SK-N-MC (cell line): Measurements from ENCODE around the gene AFF2.

Experiments used
- DNase-seq: peaks from one replicate; pipeline ENCODE4 v3.0.0-alpha.2; 2011; ENCODE audit warnings: low read depth, low spot score
- H3K27ac ChIP-seq: fragments of 200-600 bp; sonication (generic); 2 replicates; pipeline ENCODE4 v1.5.1; 2016; ENCODE audit warnings: mixed run types
- H3K36me3 ChIP-seq: fragments of 200-600 bp; sonication (generic); 2 replicates; pipeline ENCODE4 v1.6.1; 2017; ENCODE audit warnings: antibody characterized with exemption, low read length, mixed read lengths; ENCODE audit not compliant: insufficient read depth
- H3K4me3 ChIP-seq: fragments of 200-600 bp; sonication (generic); 2 replicates; pipeline ENCODE4 v1.5.1; 2016
- H3K9ac ChIP-seq: fragments of 200-600 bp; sonication (generic); 2 replicates; pipeline ENCODE4 v1.8.0; 2017; ENCODE audit warnings: mixed run types, mixed read lengths; ENCODE audit not compliant: insufficient read length
- H3K9me3 ChIP-seq: fragments of 200-600 bp; sonication (generic); 2 replicates; pipeline ENCODE4 v1.6.1; 2017; ENCODE audit warnings: low read depth, mild to moderate bottlenecking, antibody characterized with exemption, low read length, moderate library complexity, mixed read lengths
- EZH2 ChIP-seq: fragments of 200-600 bp; sonication (generic); IDR thresholded peaks from one replicate; pipeline ENCODE4 v1.6.1; 2017; ENCODE audit warnings: antibody characterized with exemption
- FOXP2 ChIP-seq: optimal IDR thresholded peaks from 2 replicates; pipeline ENCODE3; 2011; ENCODE audit warnings: mild to moderate bottlenecking, moderate library complexity; ENCODE audit not compliant: insufficient read depth; ENCODE audit errors: extremely low read length, control extremely low read depth
- POLR2AphosphoS5 ChIP-seq: IDR thresholded peaks from 2 replicates; pipeline ENCODE4 v1.6.1; 2012; ENCODE audit warnings: mild to moderate bottlenecking, low read depth, low read length, borderline replicate concordance

Gene AFF2

DNA sequence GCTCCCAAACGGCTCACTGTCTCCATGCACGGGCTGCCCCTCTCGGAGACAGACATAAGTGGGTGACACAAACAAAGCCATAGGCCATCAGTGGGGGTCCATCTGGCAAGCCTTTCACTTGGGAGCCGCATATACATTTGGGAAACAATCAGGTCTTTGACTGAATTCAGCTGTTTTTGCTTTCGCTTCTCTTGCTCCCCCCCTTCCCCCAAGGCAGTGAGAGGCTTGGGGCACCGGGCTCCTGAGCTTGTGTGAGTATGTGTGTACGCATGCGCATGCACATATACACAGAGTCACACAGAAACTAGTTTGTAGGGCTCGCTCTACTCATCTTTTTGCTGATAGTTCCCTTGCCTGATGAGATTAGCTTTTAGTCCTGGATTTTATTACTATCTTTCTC, 284.4 kb downstream of the AFF2 start:
- no peaks in the 10 kb centered on the region for H3K36me3 ChIP-seq
- no peak overlapping the region for H3K27ac ChIP-seq

DNA sequence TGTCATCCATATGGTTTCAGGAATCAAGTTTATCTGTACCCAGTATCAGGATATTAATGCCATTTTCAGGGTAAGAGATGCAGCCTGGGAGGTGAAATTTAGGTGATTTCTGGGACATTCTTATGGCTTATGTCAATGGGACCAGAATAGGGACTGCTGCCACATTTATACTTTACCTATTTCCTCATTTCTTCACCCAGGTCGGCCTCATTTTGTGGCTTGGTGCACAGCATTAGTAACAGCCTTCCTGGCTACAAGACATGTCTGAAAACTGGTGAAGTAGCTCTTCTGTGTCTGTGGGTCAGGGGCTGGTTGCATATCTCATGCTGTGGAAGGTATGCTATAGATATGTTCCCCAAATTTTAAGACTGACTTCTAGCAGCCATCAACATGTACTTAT, 284.8 kb downstream of the AFF2 start:
- H3K36me3 ChIP-seq, result no peaks in the 10 kb centered on the region
- no peak overlapping the region for H3K4me3 ChIP-seq
- H3K27ac ChIP-seq, result no peak overlapping the region
- no peak for DNase-seq
- no peaks in the 10 kb centered on the region for H3K9me3 ChIP-seq
- no peak overlapping the region for H3K9ac ChIP-seq
- TF ChIP-seq EZH2 (no peak), POLR2AphosphoS5 (no peak), FOXP2 (no peak)

More for the DNA sequence above, 284.4 kb downstream of the AFF2 start:
- no peak for DNase-seq
- no peak overlapping the region for H3K9ac ChIP-seq
- H3K4me3 ChIP-seq, result no peak overlapping the region
- H3K9me3 ChIP-seq, result no peaks in the 10 kb centered on the region
- TF ChIP-seq POLR2AphosphoS5, result no peak
- TF ChIP-seq EZH2, result no peak
- TF ChIP-seq FOXP2, result no peak

DNA sequence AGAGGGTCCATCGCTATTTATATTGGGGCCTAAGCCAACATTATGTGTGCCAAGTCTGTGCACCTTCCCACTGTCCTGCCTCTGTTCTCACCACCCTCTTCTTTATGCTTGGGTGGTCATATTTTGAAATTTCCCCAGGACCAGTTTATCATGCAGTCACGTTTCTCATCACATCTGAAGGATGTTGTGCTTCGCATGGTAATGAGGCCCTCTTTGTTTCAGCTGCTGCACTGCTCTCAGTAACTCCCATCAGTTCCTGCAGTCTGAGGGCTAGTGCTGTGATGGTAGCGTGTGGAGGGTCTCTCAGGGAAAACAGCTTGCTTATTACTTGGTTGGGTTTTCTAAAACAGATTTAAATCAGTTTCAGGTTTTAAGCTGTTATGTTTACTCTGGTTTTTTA, 288.0 kb downstream of the AFF2 start:
- no peaks in the 10 kb centered on the region for H3K36me3 ChIP-seq
- no peak overlapping the region for H3K27ac ChIP-seq
- TF ChIP-seq FOXP2, result no peak
- TF ChIP-seq EZH2, result no peak
- TF ChIP-seq POLR2AphosphoS5, result no peak
- H3K9me3 ChIP-seq, result no peaks in the 10 kb centered on the region
- no peak overlapping the region for H3K9ac ChIP-seq
- H3K4me3 ChIP-seq, result no peak overlapping the region
- no peak for DNase-seq

DNA sequence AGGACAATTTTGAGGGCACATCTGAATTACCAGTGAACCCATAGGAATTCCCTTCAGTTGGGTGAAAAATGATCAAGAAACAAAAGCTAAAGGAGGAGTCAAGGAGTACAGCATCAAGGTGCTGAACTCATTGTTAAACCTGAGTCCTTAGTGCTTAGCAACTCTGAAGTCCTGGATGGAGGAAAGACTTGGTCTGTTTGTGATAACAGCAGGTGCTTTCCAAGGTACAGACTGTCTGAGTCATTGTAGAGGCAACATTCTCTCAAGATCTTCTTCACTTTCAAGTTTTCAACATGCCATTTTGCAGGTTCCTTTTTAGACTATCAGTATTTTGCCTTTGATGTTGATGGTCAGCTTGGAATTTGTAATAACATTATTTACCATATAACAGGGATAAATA, 293.9 kb downstream of the AFF2 start:
- no peak overlapping the region for H3K9ac ChIP-seq
- TF ChIP-seq FOXP2 (no peak), POLR2AphosphoS5 (no peak), EZH2 (no peak)
- no peak for DNase-seq
- no peak overlapping the region for H3K27ac ChIP-seq
- H3K4me3 ChIP-seq, result no peak overlapping the region
- no peaks in the 10 kb centered on the region for H3K9me3 ChIP-seq
- no peaks in the 10 kb centered on the region for H3K36me3 ChIP-seq

DNA sequence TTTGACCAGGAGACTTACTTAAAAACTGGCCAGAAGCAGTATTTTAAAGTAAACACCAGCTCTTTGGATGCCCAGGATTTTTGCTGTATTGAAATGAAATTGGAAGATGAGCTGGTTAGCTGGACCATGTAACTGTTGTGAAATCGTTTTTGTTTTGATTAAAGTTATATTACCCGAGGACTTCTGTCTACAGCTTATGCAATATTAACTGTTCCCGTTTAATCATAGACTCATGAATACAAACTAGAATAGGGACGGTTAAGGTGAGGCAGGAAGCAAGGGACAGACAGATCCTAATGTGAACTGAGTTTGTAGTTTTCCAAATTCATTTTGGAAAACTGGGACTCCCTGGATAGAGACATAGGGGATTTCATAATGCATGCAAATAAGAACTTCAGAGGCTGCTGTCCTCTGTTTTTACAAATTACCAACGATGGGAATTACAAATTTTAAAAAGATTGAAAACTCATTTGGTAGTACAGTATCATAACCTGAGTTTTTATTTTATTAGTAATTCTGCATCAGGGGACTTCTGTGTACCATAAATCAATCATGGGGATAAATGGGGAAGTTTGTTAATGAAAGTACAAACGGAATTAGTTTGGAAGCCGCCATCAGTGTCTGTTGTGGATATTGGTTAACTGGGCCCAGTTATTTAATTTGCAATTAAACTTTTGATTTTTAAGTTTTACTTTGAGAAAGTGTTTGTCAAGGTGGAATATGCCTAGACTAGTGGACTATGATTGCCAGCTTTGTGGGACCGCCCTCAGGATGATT, 304.4 kb downstream of the AFF2 start:
- Histone ChIP-seq H3K9ac (no peak overlapping the region), H3K36me3 (no peaks in the 10 kb centered on the region), H3K9me3 (no peaks in the 10 kb centered on the region), H3K4me3 (no peak overlapping the region), H3K27ac (no peak overlapping the region)
- TF ChIP-seq EZH2, result no peak
- no peak for TF ChIP-seq POLR2AphosphoS5
- no peak for TF ChIP-seq FOXP2
- no peak for DNase-seq

DNA sequence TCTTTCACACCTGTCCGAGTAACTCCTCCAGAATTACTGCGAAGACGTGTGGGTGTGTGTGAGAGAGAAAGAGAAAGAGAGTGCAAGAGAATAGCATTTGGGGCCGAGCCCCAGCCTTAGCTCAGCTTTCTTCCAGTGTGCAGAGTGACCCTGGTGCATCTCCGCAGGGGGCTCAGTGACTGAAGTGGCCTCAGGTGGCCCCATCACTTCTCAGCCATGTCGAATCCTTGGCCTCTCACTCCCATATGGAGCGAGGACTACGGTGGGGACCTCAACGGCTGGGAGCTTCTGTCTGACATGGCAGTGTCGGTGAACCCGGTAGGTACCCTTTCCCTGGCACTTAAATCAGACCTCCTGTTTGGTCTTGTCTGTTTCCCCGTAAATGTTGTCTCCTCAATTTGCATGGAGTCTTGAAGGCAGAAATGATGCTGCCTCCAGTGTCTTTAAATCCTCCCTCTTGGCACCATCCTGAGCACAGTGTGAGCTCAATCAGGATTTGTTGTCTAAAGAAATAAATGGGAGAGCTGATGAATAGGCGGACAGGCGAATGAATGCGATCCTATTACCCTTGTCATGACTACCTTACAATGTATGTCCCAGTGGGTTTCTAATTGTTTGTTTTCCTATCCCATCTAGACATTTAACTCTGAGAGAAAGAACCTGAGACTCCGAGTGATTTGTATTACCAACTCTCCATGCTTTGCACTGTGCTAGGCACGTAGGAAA, 305.9 kb downstream of the AFF2 start:
- no peak for TF ChIP-seq FOXP2
- TF ChIP-seq EZH2, result no peak
- Histone ChIP-seq H3K9ac (no peak overlapping the region), H3K36me3 (no peaks in the 10 kb centered on the region), H3K9me3 (no peaks in the 10 kb centered on the region), H3K4me3 (no peak overlapping the region), H3K27ac (no peak overlapping the region)
- DNase-seq, result no peak

DNA sequence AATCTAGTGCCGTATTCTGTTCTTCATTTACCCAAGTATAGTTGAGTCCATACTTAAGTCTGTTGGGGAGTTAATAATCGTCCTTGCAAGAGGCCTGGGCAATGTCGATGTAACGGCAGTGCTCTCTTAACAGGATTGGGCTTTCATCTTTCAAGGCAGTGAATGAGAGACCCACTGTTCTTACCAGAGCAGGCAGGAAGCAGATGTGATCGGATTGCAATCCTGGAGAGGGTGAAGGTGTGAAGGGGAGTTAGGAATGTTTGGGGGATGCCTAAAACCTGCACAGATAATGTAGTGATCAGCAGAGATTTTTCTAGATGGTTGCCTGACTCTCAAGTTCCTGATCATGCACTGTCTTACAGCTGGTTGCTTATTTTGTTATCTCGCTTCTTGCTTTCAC, 308.4 kb downstream of the AFF2 start:
- no peaks in the 10 kb centered on the region for H3K36me3 ChIP-seq
- DNase-seq, result no peak
- H3K27ac ChIP-seq, result no peak overlapping the region
- TF ChIP-seq EZH2 (no peak), FOXP2 (no peak), POLR2AphosphoS5 (no peak)
- H3K9me3 ChIP-seq, result no peaks in the 10 kb centered on the region
- no peak overlapping the region for H3K4me3 ChIP-seq
- H3K9ac ChIP-seq, result no peak overlapping the region

DNA sequence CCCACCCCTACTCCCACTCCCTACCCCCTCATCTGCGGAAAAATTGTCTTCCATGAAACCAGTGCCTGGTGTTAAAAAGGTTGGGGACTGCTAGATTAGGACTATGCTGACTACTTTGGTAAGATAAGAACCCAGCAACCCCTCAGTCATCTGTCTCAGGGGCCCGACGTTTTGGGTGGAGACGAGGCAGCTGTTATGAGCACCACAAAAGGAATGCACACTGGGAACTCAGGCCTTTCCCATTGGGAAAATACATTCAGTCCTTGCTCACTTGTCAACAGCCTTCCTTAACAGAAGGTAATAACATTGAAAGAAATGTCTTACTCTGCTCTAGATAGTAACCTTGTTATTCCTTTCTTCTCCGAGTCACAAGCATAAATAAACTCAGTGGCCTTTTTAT, 310.8 kb downstream of the AFF2 start:
- Histone ChIP-seq H3K9me3 (no peaks in the 10 kb centered on the region), H3K9ac (no peak overlapping the region), H3K36me3 (no peaks in the 10 kb centered on the region), H3K27ac (no peak overlapping the region), H3K4me3 (no peak overlapping the region)
- no peak for TF ChIP-seq POLR2AphosphoS5
- no peak for TF ChIP-seq EZH2
- TF ChIP-seq FOXP2, result no peak
- DNase-seq, result no peak

DNA sequence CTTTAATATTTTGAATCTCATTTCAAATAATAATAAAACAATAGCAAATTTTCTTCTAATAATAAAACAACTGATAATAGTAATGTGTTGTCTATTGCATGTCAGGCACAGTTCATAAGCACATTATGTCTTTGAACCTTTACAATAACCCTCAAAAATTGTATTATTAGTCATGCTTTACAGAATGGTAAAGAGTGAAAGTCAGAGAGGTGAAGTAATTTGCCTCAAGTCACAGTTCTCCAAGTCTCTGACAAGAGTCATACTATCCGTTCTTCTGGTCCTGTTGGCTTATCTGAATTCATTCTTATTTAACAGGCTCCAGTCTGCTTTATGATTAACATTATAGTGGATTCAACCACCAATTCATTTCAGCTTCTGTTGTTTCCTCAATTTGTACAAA, 313.0 kb downstream of the AFF2 start:
- H3K36me3 ChIP-seq, result no peaks in the 10 kb centered on the region
- DNase-seq, result no peak
- TF ChIP-seq FOXP2 (no peak), EZH2 (no peak), POLR2AphosphoS5 (no peak)
- H3K9me3 ChIP-seq, result no peaks in the 10 kb centered on the region
- no peak overlapping the region for H3K9ac ChIP-seq
- no peak overlapping the region for H3K27ac ChIP-seq
- H3K4me3 ChIP-seq, result no peak overlapping the region
